Neural cell (in vitro differentiated cells): ENCODE measurements around the gene PCCA. TPM values are rescaled to one million over a fixed set of nuclear protein-coding genes. Genes with fewer than 3 reads are reported as not detected.

Experiments
- H2AFZ ChIP-seq: fragments of 200-600, 300-800 bp; sonication (generic), shearing (Covaris generic); 2 replicates; pipeline ENCODE4 v1.6.0; 2014; ENCODE audit warnings: low read depth, mild to moderate bottlenecking, antibody characterized with exemption, low read length, moderate library complexity
- H3F3A ChIP-seq: fragments of 200-600 bp; shearing (Covaris generic); 2 replicates; pipeline ENCODE4 v1.6.1; 2016; ENCODE audit warnings: mild to moderate bottlenecking, moderate library complexity, mixed read lengths, antibody characterized with exemption, low read length; ENCODE audit not compliant: insufficient read depth, poor library complexity, severe bottlenecking
- H3K27ac ChIP-seq: fragments of 200-600, 300-800 bp; sonication (generic), shearing (Covaris generic); 2 replicates; pipeline ENCODE4 v1.5.1; 2014; ENCODE audit warnings: mild to moderate bottlenecking, low read length, moderate library complexity
- H3K27me3 ChIP-seq: fragments of 300-800, 200-600 bp; sonication (generic), shearing (Covaris generic); 2 replicates; pipeline ENCODE4 v1.6.0; 2014; ENCODE audit warnings: mild to moderate bottlenecking, low read depth, low read length, moderate library complexity; ENCODE audit not compliant: insufficient read depth
- H3K36me3 ChIP-seq: fragments of 300-800, 200-600 bp; sonication (generic), shearing (Covaris generic); 2 replicates; pipeline ENCODE4 v1.5.1; 2014; ENCODE audit warnings: mild to moderate bottlenecking, antibody characterized with exemption, low read length, moderate library complexity; ENCODE audit not compliant: insufficient read depth
- H3K4me2 ChIP-seq: fragments of 300-800, 200-600 bp; sonication (generic), shearing (Covaris generic); 2 replicates; pipeline ENCODE4 v1.6.0; 2014; ENCODE audit warnings: mild to moderate bottlenecking, low read length
- H3K4me3 ChIP-seq: fragments of 300-800, 200-600 bp; sonication (generic), shearing (Covaris generic); 2 replicates; pipeline ENCODE4 v1.5.1; 2014; ENCODE audit warnings: mild to moderate bottlenecking, low read length, moderate library complexity
- H3K79me2 ChIP-seq: fragments of 200-600 bp; shearing (Covaris generic); replicated peaks from 2 replicates; pipeline ENCODE4 v1.6.0; 2014; ENCODE audit warnings: mild to moderate bottlenecking, low read length, moderate library complexity; ENCODE audit not compliant: insufficient read depth
- H3K9ac ChIP-seq: fragments of 300-800, 200-600 bp; sonication (generic), shearing (Covaris generic); 2 replicates; pipeline ENCODE4 v1.6.1; 2016; ENCODE audit warnings: mild to moderate bottlenecking, low read length, mixed read lengths
- H3K9me2 ChIP-seq: fragments of 200-600 bp; shearing (Covaris generic); 2 replicates; pipeline ENCODE4 v1.6.1; 2016; ENCODE audit warnings: mild to moderate bottlenecking, low read length, mixed read lengths; ENCODE audit not compliant: insufficient read depth
- H3K9me3 ChIP-seq: fragments of 200-600, 300-800 bp; sonication (generic), shearing (Covaris generic); 2 replicates; pipeline ENCODE4 v1.6.1; 2016; ENCODE audit warnings: mild to moderate bottlenecking, mixed run types, low read length, moderate library complexity, mixed read lengths
- H4K20me1 ChIP-seq: fragments of 200-600 bp; shearing (Covaris generic); 2 replicates; pipeline ENCODE4 v1.6.1; 2016; ENCODE audit warnings: mild to moderate bottlenecking, mixed run types; ENCODE audit not compliant: insufficient read depth
- EP300 ChIP-seq: fragments of 450-650 bp; conservative IDR thresholded peaks from 2 replicates; pipeline ENCODE4 v1.6.1; 2014; ENCODE audit warnings: antibody characterized with exemption, mild to moderate bottlenecking, moderate library complexity; ENCODE audit not compliant: poor library complexity, severe bottlenecking
- EZH2 ChIP-seq: fragments of 200-600, 300-800 bp; shearing (Covaris generic), sonication (generic); IDR thresholded peaks from 2 replicates; pipeline ENCODE4 v1.6.1; 2014; ENCODE audit warnings: antibody characterized with exemption, low read length, borderline replicate concordance, mild to moderate bottlenecking; ENCODE audit not compliant: insufficient read depth, poor library complexity, severe bottlenecking
- MXI1 ChIP-seq: fragments of 450-650 bp; conservative IDR thresholded peaks from 2 replicates; pipeline ENCODE4 v1.6.1; 2014; ENCODE audit warnings: antibody characterized with exemption, mild to moderate bottlenecking; ENCODE audit not compliant: poor library complexity, severe bottlenecking
- POLR2AphosphoS5 ChIP-seq: IDR thresholded peaks from 2 replicates; pipeline ENCODE4 v1.6.1; 2012
- RAD21 ChIP-seq: fragments of 450-650 bp; conservative IDR thresholded peaks from 2 replicates; pipeline ENCODE4 v1.6.1; 2014; ENCODE audit warnings: antibody characterized with exemption, mild to moderate bottlenecking, moderate library complexity
- REST ChIP-seq: IDR thresholded peaks from 2 replicates; pipeline ENCODE4 v1.6.1; 2012; ENCODE audit warnings: borderline replicate concordance
- SMC3 ChIP-seq: fragments of 450-650 bp; conservative IDR thresholded peaks from 2 replicates; pipeline ENCODE4 v1.6.1; 2014; ENCODE audit warnings: antibody characterized with exemption, mild to moderate bottlenecking, moderate library complexity; ENCODE audit not compliant: poor library complexity
- TAF1 ChIP-seq: IDR thresholded peaks from 2 replicates; pipeline ENCODE4 v1.6.1; 2012; ENCODE audit warnings: low read depth
- polyA plus RNA-seq: library from polyadenylated mRNA; depleted of rRNA; stranded (reverse); fragments of >200 nt; gene quantifications from 2 replicates; pipeline ENCODE4 v1.2.3, GENCODE V29; 2014
- TF ChIP-seq, protein P1 (sequence below): fragments of 450-650 bp; IDR thresholded peaks from 2 replicates; pipeline ENCODE4 v1.5.1; 2014; ENCODE audit warnings: antibody characterized with exemption, mild to moderate bottlenecking, moderate library complexity; ENCODE audit not compliant: poor library complexity, severe bottlenecking

Gene PCCA
- polyA plus RNA-seq, 1 donor from 2014 or later: 17.0 TPM

- Histone ChIP-seq H3K79me2 (no peaks in the 10 kb centered on the region), H3F3A (no peaks in the 10 kb centered on the region), H3K27me3 (no peaks in the 10 kb centered on the region), H4K20me1 (no peaks in the 10 kb centered on the region), H3K9ac (no peak overlapping the region), H3K9me3 (no peaks in the 10 kb centered on the region), H3K36me3 (no peaks in the 10 kb centered on the region), H3K27ac (no peak overlapping the region), H3K4me3 (no peak overlapping the region), H3K4me2 (no peak overlapping the region), H2AFZ (no peak overlapping the region), H3K9me2 (no peaks in the 10 kb centered on the region)
- TF ChIP-seq, protein P1, sequence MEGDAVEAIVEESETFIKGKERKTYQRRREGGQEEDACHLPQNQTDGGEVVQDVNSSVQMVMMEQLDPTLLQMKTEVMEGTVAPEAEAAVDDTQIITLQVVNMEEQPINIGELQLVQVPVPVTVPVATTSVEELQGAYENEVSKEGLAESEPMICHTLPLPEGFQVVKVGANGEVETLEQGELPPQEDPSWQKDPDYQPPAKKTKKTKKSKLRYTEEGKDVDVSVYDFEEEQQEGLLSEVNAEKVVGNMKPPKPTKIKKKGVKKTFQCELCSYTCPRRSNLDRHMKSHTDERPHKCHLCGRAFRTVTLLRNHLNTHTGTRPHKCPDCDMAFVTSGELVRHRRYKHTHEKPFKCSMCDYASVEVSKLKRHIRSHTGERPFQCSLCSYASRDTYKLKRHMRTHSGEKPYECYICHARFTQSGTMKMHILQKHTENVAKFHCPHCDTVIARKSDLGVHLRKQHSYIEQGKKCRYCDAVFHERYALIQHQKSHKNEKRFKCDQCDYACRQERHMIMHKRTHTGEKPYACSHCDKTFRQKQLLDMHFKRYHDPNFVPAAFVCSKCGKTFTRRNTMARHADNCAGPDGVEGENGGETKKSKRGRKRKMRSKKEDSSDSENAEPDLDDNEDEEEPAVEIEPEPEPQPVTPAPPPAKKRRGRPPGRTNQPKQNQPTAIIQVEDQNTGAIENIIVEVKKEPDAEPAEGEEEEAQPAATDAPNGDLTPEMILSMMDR: no peak
- TF ChIP-seq SMC3 (no peak), EZH2 (no peak), TAF1 (no peak), MXI1 (no peak), REST (no peak), EP300 (no peak), POLR2AphosphoS5 (no peak), RAD21 (no peak)
Measured at GRCh38 chr13:100347968-100348367, 259.1 kb downstream of the PCCA start.

- H3K9ac ChIP-seq: no peak overlapping the region
- no peaks in the 10 kb centered on the region for H3F3A ChIP-seq
- H3K36me3 ChIP-seq: no peaks in the 10 kb centered on the region
- H3K9me3 ChIP-seq: no peaks in the 10 kb centered on the region
- H2AFZ ChIP-seq: no peak overlapping the region
- H3K79me2 ChIP-seq: no peaks in the 10 kb centered on the region
- H3K27ac ChIP-seq: no peak overlapping the region
- H4K20me1 ChIP-seq: no peaks in the 10 kb centered on the region
- no peak overlapping the region for H3K4me3 ChIP-seq
- TF ChIP-seq SMC3 (no peak), EZH2 (no peak), POLR2AphosphoS5 (no peak), REST (no peak)
- no peaks in the 10 kb centered on the region for H3K9me2 ChIP-seq
- no peak overlapping the region for H3K4me2 ChIP-seq
- no peaks in the 10 kb centered on the region for H3K27me3 ChIP-seq
Measured at GRCh38 chr13:100349594-100349993, 260.7 kb downstream of the PCCA start.
